ENCODE results near the gene ANKRD34B. TPM values are rescaled to one million over a fixed set of nuclear protein-coding genes. Genes with fewer than 3 reads are reported as not detected.

The ANKRD34B gene
- total and polyA plus RNA-seq, 2 donors (not counting 1 experiment from before 2014, with no cell fraction given), result not detected

GRCh38 chr5:80559244-80559643 is 10.8 kb downstream of the ANKRD34B start:
- 83% methylated on average over 1 of the region's 4 CpGs for WGBS (ENCODE audit: insufficient coverage)
- CTCF ChIA-PET, result no interaction called here

GRCh38 chr5:80555099-80555498 is 15.0 kb downstream of the ANKRD34B start:
- no peak overlapping the region for H3K4me2 ChIP-seq (replicated peaks; ENCODE audit: low read depth, low read length, poor library complexity, severe bottlenecking)
- WGBS (ENCODE audit: insufficient coverage), result no CpG with 5 or more reads among the region's 4 CpGs
- H3K4me1 Mint-ChIP-seq, result no peaks in the 10 kb centered on the region

More at GRCh38 chr5:80559244-80559643, 10.8 kb downstream of the ANKRD34B start:
- Mint-ChIP-seq H3K27me3 (peaks cover 39% of the 10 kb centered on the region), H3K4me1 (no peaks in the 10 kb centered on the region), H3K4me3 (no peak overlapping the region), H3K9me3 (ENCODE audit: insufficient read depth) (no peaks in the 10 kb centered on the region), H3K27ac (no peak overlapping the region)
- Histone ChIP-seq H3K79me2 (ENCODE audit: control insufficient read depth, insufficient read depth, low read length) (no peaks in the 10 kb centered on the region), H3K27me3 (replicated peaks in 1 of 4; ENCODE audit: control extremely low read depth in 1 of 4, control insufficient read depth in 3 of 4, insufficient read depth in 4 of 4, low read length in 3 of 4) (peaks cover 0 to 9% (median 4%) of the 10 kb centered on the region in 4 experiments), H4K20me1 (ENCODE audit: control insufficient read depth, insufficient read depth, low read length, poor library complexity, severe bottlenecking) (no peaks in the 10 kb centered on the region), H3K9ac (ENCODE audit: low read length) (no peak overlapping the region), H3K9me3 (ENCODE audit: control extremely low read depth in 1 of 3, control insufficient read depth in 2 of 3, insufficient read depth in 1 of 3, low read length in 2 of 3) (no peaks in the 10 kb centered on the region), H3K27ac (ENCODE audit: low read length in 2 of 2) (no peak overlapping the region), H3K4me1 (ENCODE audit: control insufficient read depth in 2 of 2, insufficient read depth in 2 of 2, low read length in 2 of 2) (no peaks in the 10 kb centered on the region), H3K4me2 (replicated peaks; ENCODE audit: low read depth, low read length, poor library complexity, severe bottlenecking) (no peak overlapping the region), H3K36me3 (replicated peaks in 1 of 2; ENCODE audit: control extremely low read depth in 1 of 2, control insufficient read depth in 1 of 2, extremely low read depth in 1 of 2, insufficient read depth in 2 of 2, low read length in 1 of 2) (no peaks in the 10 kb centered on the region), H2AFZ (ENCODE audit: insufficient read depth, low read depth, low read length, poor library complexity, severe bottlenecking) (no peak overlapping the region), H3K4me3 (ENCODE audit: control extremely low read depth in 1 of 5, extremely low read depth in 1 of 5, insufficient read depth in 1 of 5, low read depth in 2 of 5, low read length in 4 of 5) (no peak overlapping the region)
- POLR2A ChIA-PET, result no interaction called here
- intact Hi-C loops (cut with micrococcal nuclease), result no loop called here
- TF ChIP-seq CTCF (IDR thresholded peaks at IDR 0.05) (no peak), EZH2 (IDR thresholded peaks at IDR 0.05; ENCODE audit: borderline replicate concordance, insufficient read depth, low read depth, low read length, poor library complexity, severe bottlenecking) (no peak)
- no peak for ATAC-seq (ENCODE audit: low read depth)
- no peak for DNase-seq

More at GRCh38 chr5:80555099-80555498, 15.0 kb downstream of the ANKRD34B start:
- ATAC-seq (ENCODE audit: low read depth) (no peak), DNase-seq (no peak)
- no peak overlapping the region for H3K9ac ChIP-seq (ENCODE audit: low read length)
- peaks cover 0 to 11% (median 4%) of the 10 kb centered on the region in 4 experiments for H3K27me3 ChIP-seq (replicated peaks in 1 of 4; ENCODE audit: control extremely low read depth in 1 of 4, control insufficient read depth in 3 of 4, insufficient read depth in 4 of 4, low read length in 3 of 4)
- peaks cover 50% of the 10 kb centered on the region for H3K27me3 Mint-ChIP-seq
- no peaks in the 10 kb centered on the region for H3K9me3 Mint-ChIP-seq (ENCODE audit: insufficient read depth)
- no peak for TF ChIP-seq CTCF (IDR thresholded peaks at IDR 0.05)
- no peak for TF ChIP-seq EZH2 (IDR thresholded peaks at IDR 0.05; ENCODE audit: borderline replicate concordance, insufficient read depth, low read depth, low read length, poor library complexity, severe bottlenecking)
- H2AFZ ChIP-seq (ENCODE audit: insufficient read depth, low read depth, low read length, poor library complexity, severe bottlenecking), result no peak overlapping the region
- H4K20me1 ChIP-seq (ENCODE audit: control insufficient read depth, insufficient read depth, low read length, poor library complexity, severe bottlenecking), result no peaks in the 10 kb centered on the region
- H3K27ac ChIP-seq (ENCODE audit: low read length in 2 of 2), result no peak overlapping the region
- no peak overlapping the region for H3K27ac Mint-ChIP-seq
- no peaks in the 10 kb centered on the region for H3K36me3 ChIP-seq (replicated peaks in 1 of 2; ENCODE audit: control extremely low read depth in 1 of 2, control insufficient read depth in 1 of 2, extremely low read depth in 1 of 2, insufficient read depth in 2 of 2, low read length in 1 of 2)
- CTCF ChIA-PET, result no interaction called here
- H3K9me3 ChIP-seq (ENCODE audit: control extremely low read depth in 1 of 3, control insufficient read depth in 2 of 3, insufficient read depth in 1 of 3, low read length in 2 of 3), result no peaks in the 10 kb centered on the region
- no peaks in the 10 kb centered on the region for H3K79me2 ChIP-seq (ENCODE audit: control insufficient read depth, insufficient read depth, low read length)
- H3K4me1 ChIP-seq (ENCODE audit: control insufficient read depth in 2 of 2, insufficient read depth in 2 of 2, low read length in 2 of 2), result no peaks in the 10 kb centered on the region
- intact Hi-C loops (cut with micrococcal nuclease), result no loop called here
- no peak overlapping the region for H3K4me3 ChIP-seq (ENCODE audit: control extremely low read depth in 1 of 5, extremely low read depth in 1 of 5, insufficient read depth in 1 of 5, low read depth in 2 of 5, low read length in 4 of 5)
- no peak overlapping the region for H3K4me3 Mint-ChIP-seq
- POLR2A ChIA-PET, result no interaction called here
